ENCODE results near the gene RPL13A.

RPL13A gene

DNA sequence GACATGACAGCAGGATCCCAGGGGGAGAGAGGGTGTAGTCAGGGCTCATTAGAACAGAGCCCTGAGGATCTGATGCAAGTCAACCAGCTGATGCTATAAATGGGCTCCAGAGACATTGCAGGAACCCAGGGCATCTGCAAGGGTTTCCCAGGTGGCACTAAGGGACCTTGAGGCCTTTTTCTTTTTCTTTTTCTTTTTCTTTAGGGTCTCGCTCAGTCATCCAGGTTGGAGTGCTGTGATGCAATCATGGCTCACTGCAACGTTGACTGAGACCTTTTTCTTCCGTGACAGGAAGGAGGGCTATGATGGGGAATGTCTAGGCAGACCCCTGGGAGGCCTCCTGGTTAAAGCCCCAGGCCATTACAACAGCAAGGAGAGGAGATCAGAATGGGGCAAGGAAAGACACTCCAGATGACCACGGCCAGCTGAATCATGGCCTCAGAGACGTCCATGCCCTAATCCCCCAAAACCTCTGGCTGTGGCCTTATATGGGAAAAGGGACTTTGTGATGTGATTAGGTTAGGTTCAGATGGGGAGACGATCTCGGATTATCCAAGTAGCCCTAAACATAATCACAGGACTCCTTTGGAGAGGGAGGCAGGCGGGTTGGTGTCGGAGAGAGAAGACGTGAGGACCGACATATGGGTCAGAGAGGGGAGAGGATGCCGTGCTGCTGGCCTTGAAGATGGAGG lies 20.5 kb downstream of the RPL13A start:
- TF ChIP-seq, protein P1, sequence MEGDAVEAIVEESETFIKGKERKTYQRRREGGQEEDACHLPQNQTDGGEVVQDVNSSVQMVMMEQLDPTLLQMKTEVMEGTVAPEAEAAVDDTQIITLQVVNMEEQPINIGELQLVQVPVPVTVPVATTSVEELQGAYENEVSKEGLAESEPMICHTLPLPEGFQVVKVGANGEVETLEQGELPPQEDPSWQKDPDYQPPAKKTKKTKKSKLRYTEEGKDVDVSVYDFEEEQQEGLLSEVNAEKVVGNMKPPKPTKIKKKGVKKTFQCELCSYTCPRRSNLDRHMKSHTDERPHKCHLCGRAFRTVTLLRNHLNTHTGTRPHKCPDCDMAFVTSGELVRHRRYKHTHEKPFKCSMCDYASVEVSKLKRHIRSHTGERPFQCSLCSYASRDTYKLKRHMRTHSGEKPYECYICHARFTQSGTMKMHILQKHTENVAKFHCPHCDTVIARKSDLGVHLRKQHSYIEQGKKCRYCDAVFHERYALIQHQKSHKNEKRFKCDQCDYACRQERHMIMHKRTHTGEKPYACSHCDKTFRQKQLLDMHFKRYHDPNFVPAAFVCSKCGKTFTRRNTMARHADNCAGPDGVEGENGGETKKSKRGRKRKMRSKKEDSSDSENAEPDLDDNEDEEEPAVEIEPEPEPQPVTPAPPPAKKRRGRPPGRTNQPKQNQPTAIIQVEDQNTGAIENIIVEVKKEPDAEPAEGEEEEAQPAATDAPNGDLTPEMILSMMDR (conservative IDR thresholded peaks at IDR 0.05; ENCODE audit: low read length): no peak
- TF ChIP-seq EZH2phosphoT487 (IDR thresholded peaks at IDR 0.05; ENCODE audit: borderline replicate concordance): no peak
- no peak overlapping the region for H2AFZ ChIP-seq (ENCODE audit: low read length)
- peaks cover 19% of the 10 kb centered on the region for H3K4me1 ChIP-seq (ENCODE audit: insufficient read depth, low read length, poor library complexity, severe bottlenecking)
- H3K9ac ChIP-seq (ENCODE audit: low read depth, low read length, poor library complexity, severe bottlenecking): no peak overlapping the region
- no peaks in the 10 kb centered on the region for H3K27me3 ChIP-seq (ENCODE audit: insufficient read depth, low read length, poor library complexity, severe bottlenecking)
- no peak overlapping the region for H3K4me2 ChIP-seq (ENCODE audit: low read depth, low read length, poor library complexity, severe bottlenecking)
- no peaks in the 10 kb centered on the region for H3K79me2 ChIP-seq (ENCODE audit: insufficient read depth, low read length)
- no peaks in the 10 kb centered on the region for H3K9me3 ChIP-seq (ENCODE audit: insufficient read depth, low read depth, low read length)
- no peaks in the 10 kb centered on the region for H3K9me2 ChIP-seq (replicated peaks; ENCODE audit: low read depth, low read length)
- H4K20me1 ChIP-seq (ENCODE audit: insufficient read depth, low read length, poor library complexity, severe bottlenecking): no peaks in the 10 kb centered on the region
- no peaks in the 10 kb centered on the region for H3F3A ChIP-seq (ENCODE audit: low read depth)
- H3K36me3 ChIP-seq (ENCODE audit: insufficient read depth, low read length): no peaks in the 10 kb centered on the region
- no peak overlapping the region for H3K4me3 ChIP-seq (ENCODE audit: low read length, poor library complexity, severe bottlenecking)

DNA sequence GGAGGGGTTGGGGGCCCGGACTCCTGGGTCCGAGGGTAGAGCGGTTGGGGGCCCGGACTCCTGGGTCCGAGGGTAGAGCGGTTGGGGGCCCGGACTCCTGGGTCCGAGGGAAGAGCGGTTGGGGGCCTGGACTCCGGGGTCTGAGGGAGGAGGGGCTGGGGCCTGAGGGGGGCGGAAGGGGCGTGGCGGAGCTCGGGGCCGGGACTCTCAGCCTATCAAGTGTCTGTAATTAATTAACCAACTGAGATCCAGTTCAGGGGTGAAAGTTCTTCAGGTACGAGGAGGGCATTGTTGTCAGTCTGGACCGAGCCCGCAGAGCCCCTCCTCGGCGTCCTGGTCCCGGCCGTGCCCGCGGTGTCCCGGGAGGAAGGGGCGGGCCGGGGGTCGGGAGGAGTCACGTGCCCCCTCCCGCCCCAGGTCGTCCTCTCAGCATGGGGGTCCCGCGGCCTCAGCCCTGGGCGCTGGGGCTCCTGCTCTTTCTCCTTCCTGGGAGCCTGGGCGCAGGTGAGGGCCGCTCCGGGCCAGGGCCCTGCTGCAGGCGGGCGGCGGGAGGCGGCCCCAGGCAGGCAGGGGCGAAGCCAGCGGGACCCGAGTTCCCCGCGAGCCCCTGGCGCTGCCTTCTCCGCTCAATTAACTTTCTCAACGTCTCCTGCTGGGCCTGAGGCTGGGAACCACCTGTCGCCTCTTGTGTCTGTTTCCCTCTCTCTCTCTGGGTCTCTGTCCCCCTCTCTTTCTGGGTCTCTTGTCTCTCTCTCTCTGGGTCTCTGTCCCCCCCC lies 25.8 kb downstream of the RPL13A start:
- Histone ChIP-seq H2AFZ (ENCODE audit: low read length) (peak overlapping the region; percentile 99), H3K4me2 (ENCODE audit: low read depth, low read length, poor library complexity, severe bottlenecking) (peak overlapping the region; percentile 93), H3K36me3 (ENCODE audit: insufficient read depth, low read length) (no peaks in the 10 kb centered on the region), H3K4me1 (ENCODE audit: insufficient read depth, low read length, poor library complexity, severe bottlenecking) (peaks cover 24% of the 10 kb centered on the region), H3K4me3 (ENCODE audit: low read length, poor library complexity, severe bottlenecking) (peak overlapping the region; percentile 92), H3F3A (ENCODE audit: low read depth) (no peaks in the 10 kb centered on the region), H3K79me2 (ENCODE audit: insufficient read depth, low read length) (no peaks in the 10 kb centered on the region), H3K9me3 (ENCODE audit: insufficient read depth, low read depth, low read length) (no peaks in the 10 kb centered on the region), H3K9me2 (replicated peaks; ENCODE audit: low read depth, low read length) (no peaks in the 10 kb centered on the region), H3K9ac (ENCODE audit: low read depth, low read length, poor library complexity, severe bottlenecking) (peak overlapping the region; percentile 84), H3K27me3 (ENCODE audit: insufficient read depth, low read length, poor library complexity, severe bottlenecking) (no peaks in the 10 kb centered on the region), H4K20me1 (ENCODE audit: insufficient read depth, low read length, poor library complexity, severe bottlenecking) (no peaks in the 10 kb centered on the region)
- TF ChIP-seq, protein P1 (conservative IDR thresholded peaks at IDR 0.05; ENCODE audit: low read length): no peak
- TF ChIP-seq EZH2phosphoT487 (IDR thresholded peaks at IDR 0.05; ENCODE audit: borderline replicate concordance): no peak

DNA sequence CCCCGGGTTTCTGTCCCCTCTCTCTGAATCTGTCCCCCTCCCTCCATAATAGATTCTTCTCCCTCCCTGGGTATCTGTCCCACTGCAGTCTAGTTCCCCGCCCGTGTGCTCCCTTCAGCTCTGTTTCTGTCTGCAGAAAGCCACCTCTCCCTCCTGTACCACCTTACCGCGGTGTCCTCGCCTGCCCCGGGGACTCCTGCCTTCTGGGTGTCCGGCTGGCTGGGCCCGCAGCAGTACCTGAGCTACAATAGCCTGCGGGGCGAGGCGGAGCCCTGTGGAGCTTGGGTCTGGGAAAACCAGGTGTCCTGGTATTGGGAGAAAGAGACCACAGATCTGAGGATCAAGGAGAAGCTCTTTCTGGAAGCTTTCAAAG lies 26.3 kb downstream of the RPL13A start:
- H3K27me3 ChIP-seq (ENCODE audit: insufficient read depth, low read length, poor library complexity, severe bottlenecking): no peaks in the 10 kb centered on the region
- peak overlapping the region; percentile 92 for H3K4me3 ChIP-seq (ENCODE audit: low read length, poor library complexity, severe bottlenecking)
- H2AFZ ChIP-seq (ENCODE audit: low read length): peak overlapping the region; percentile 99
- H3K9me3 ChIP-seq (ENCODE audit: insufficient read depth, low read depth, low read length): no peaks in the 10 kb centered on the region
- H3K9me2 ChIP-seq (replicated peaks; ENCODE audit: low read depth, low read length): no peaks in the 10 kb centered on the region
- H3K4me2 ChIP-seq (ENCODE audit: low read depth, low read length, poor library complexity, severe bottlenecking): peak overlapping the region; percentile 93
- peaks cover 24% of the 10 kb centered on the region for H3K4me1 ChIP-seq (ENCODE audit: insufficient read depth, low read length, poor library complexity, severe bottlenecking)
- H3K79me2 ChIP-seq (ENCODE audit: insufficient read depth, low read length): no peaks in the 10 kb centered on the region
- H3F3A ChIP-seq (ENCODE audit: low read depth): no peaks in the 10 kb centered on the region
- H3K36me3 ChIP-seq (ENCODE audit: insufficient read depth, low read length): no peaks in the 10 kb centered on the region
- H4K20me1 ChIP-seq (ENCODE audit: insufficient read depth, low read length, poor library complexity, severe bottlenecking): no peaks in the 10 kb centered on the region
- H3K9ac ChIP-seq (ENCODE audit: low read depth, low read length, poor library complexity, severe bottlenecking): peak overlapping the region; percentile 84
- TF ChIP-seq, protein P1 (conservative IDR thresholded peaks at IDR 0.05; ENCODE audit: low read length): no peak
- no peak for TF ChIP-seq EZH2phosphoT487 (IDR thresholded peaks at IDR 0.05; ENCODE audit: borderline replicate concordance)
